Glutamatergic neuron (in vitro differentiated cells): ENCODE data around the gene RABL6. TPM values are rescaled to one million over a fixed set of nuclear protein-coding genes. Genes with fewer than 3 reads are reported as not detected.
"Not testable (repeated sequence)": the region's sequence is repeated elsewhere in the genome, so short reads cannot be mapped to it uniquely, and the experiment has no call there.

Experiments
- DNase-seq: peaks from one replicate; pipeline ENCODE4 v3.0.0; 2022
- H3K27ac Mint-ChIP-seq: one replicate; pipeline ENCODE4 v1.8.0; 2020; ENCODE audit warnings: mild to moderate bottlenecking, mixed read lengths, inconsistent platforms; ENCODE audit not compliant: unreplicated experiment
- H3K27me3 Mint-ChIP-seq: one replicate; pipeline ENCODE4 v1.8.0; 2020; ENCODE audit warnings: mild to moderate bottlenecking, moderate library complexity, mixed read lengths, inconsistent platforms; ENCODE audit not compliant: unreplicated experiment
- H3K36me3 Mint-ChIP-seq: one replicate; pipeline ENCODE4 v1.8.0; 2020; ENCODE audit warnings: mild to moderate bottlenecking, mixed read lengths, inconsistent platforms; ENCODE audit not compliant: unreplicated experiment
- H3K4me1 Mint-ChIP-seq: one replicate; pipeline ENCODE4 v1.8.0; 2020; ENCODE audit warnings: mild to moderate bottlenecking, low read depth, mixed read lengths, inconsistent platforms; ENCODE audit not compliant: unreplicated experiment
- H3K4me3 Mint-ChIP-seq: one replicate; pipeline ENCODE4 v1.8.0; 2020; ENCODE audit warnings: mild to moderate bottlenecking, mixed read lengths, inconsistent platforms; ENCODE audit not compliant: unreplicated experiment
- H3K9me3 Mint-ChIP-seq: one replicate; pipeline ENCODE4 v1.8.0; 2020; ENCODE audit warnings: mild to moderate bottlenecking, moderate library complexity, mixed read lengths, inconsistent platforms; ENCODE audit not compliant: unreplicated experiment
- CTCF ChIP-seq: fragments of 200-600 bp; sonication (generic); IDR thresholded peaks from one replicate; pipeline ENCODE4 v1.5.0; 2021; ENCODE audit not compliant: partially characterized antibody, unreplicated experiment
- total RNA-seq: library from RNA; stranded (reverse); fragmentation: NEBNext Ultra II Directional; extraction: Animal tissue kit (Norgen Biotek cat#: 25700); gene quantifications from one replicate; pipeline ENCODE4 v1.2.1, GENCODE V29; 2021; ENCODE audit not compliant: unreplicated experiment

RABL6 gene
- total RNA-seq, 1 donor from 2014 or later = 149 TPM

GRCh38 chr9:136831720-136832104 is 24.0 kb downstream of the RABL6 start:
- Mint-ChIP-seq H3K9me3 (peaks cover 12% of the 10 kb centered on the region), H3K36me3 (no peaks in the 10 kb centered on the region), H3K27ac (no peak overlapping the region), H3K27me3 (peaks cover 18% of the 10 kb centered on the region), H3K4me1 (peaks cover 5% of the 10 kb centered on the region), H3K4me3 (no peak overlapping the region)
- TF ChIP-seq CTCF = no peak
- DNase-seq = peak; percentile 14

- no peak for TF ChIP-seq CTCF
- Mint-ChIP-seq H3K4me3 (no peak overlapping the region), H3K4me1 (peaks cover 5% of the 10 kb centered on the region), H3K36me3 (no peaks in the 10 kb centered on the region), H3K27me3 (peaks cover 18% of the 10 kb centered on the region), H3K9me3 (peaks cover 13% of the 10 kb centered on the region), H3K27ac (no peak overlapping the region)
- DNase-seq = no peak
These were observed 24.8 kb downstream of the RABL6 start for GRCh38 chr9:136832581-136832980.

GRCh38 chr9:136833381-136834048 is 25.8 kb downstream of the RABL6 start:
- not testable (repeated sequence) for H3K36me3 Mint-ChIP-seq, H3K4me1 Mint-ChIP-seq
- peak; percentile 9 for DNase-seq
- Mint-ChIP-seq H3K27me3 (peaks cover 18% of the 10 kb centered on the region), H3K4me3 (peak overlapping the region; percentile 66), H3K27ac (peak overlapping the region; percentile 81), H3K9me3 (peaks cover 13% of the 10 kb centered on the region)

- peaks cover 10% of the 10 kb centered on the region for H3K4me1 Mint-ChIP-seq
- peaks cover 18% of the 10 kb centered on the region for H3K27me3 Mint-ChIP-seq
- H3K36me3 Mint-ChIP-seq = no peaks in the 10 kb centered on the region
- TF ChIP-seq CTCF = no peak
- H3K9me3 Mint-ChIP-seq = peaks cover 11% of the 10 kb centered on the region
- H3K4me3 Mint-ChIP-seq = no peak overlapping the region
- peak overlapping the region; percentile 80 for H3K27ac Mint-ChIP-seq
- no peak for DNase-seq
These were observed 27.6 kb downstream of the RABL6 start for GRCh38 chr9:136835162-136835931.

GRCh38 chr9:136835932-136836904 is 28.5 kb downstream of the RABL6 start:
- peaks cover 11% of the 10 kb centered on the region for H3K9me3 Mint-ChIP-seq
- peaks cover 18% of the 10 kb centered on the region for H3K27me3 Mint-ChIP-seq
- no peak for DNase-seq
- peak overlapping the region; percentile 48 for H3K27ac Mint-ChIP-seq
- H3K36me3 Mint-ChIP-seq = no peaks in the 10 kb centered on the region
- H3K4me3 Mint-ChIP-seq = no peak overlapping the region
- H3K4me1 Mint-ChIP-seq = peaks cover 13% of the 10 kb centered on the region
- no peak for TF ChIP-seq CTCF
